ENCODE results near the gene SLC12A7.
"Not testable (repeated sequence)": the region's sequence is repeated elsewhere in the genome, so short reads cannot be mapped to it uniquely, and the experiment has no call there.

SLC12A7 gene

DNA sequence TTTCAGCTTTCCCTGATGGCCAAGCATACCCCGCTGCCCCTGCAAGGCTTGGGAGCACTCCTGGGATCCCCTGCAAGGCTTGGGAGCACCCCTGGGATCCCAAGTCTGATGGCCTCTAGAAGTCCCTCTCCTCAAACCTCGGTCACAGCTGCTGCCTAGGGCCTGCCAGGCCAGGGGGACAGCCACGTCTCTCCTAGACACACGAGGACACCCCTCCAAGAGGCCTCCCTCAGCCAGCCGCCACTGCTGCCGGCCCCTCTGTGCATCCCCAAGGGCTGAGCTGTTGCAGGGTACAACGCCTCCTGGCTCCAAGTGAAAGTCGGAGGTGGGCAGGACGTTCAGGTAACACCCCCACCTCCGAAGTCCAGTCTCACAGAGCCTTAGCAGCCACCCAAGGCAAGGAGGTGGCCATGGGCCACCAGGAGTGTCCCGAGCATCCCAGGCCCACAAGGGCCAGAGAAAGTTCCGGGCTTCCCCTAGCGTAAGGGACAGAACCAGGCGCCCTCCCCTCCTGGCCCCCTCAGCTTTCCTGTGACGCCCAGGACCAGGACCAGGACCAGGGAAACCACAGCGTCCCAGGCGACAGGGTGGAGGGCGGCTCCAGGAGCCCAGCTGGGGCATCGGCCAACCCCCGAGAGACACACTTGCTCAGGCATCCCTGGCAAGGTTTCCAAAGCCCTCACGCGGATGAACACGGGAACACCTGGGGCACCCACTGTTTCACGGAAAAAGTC lies 17.3 kb upstream of the SLC12A7 start:
- no peak for DNase-seq
- intact Hi-C loops (cut with DNase I), result no loop called here

DNA sequence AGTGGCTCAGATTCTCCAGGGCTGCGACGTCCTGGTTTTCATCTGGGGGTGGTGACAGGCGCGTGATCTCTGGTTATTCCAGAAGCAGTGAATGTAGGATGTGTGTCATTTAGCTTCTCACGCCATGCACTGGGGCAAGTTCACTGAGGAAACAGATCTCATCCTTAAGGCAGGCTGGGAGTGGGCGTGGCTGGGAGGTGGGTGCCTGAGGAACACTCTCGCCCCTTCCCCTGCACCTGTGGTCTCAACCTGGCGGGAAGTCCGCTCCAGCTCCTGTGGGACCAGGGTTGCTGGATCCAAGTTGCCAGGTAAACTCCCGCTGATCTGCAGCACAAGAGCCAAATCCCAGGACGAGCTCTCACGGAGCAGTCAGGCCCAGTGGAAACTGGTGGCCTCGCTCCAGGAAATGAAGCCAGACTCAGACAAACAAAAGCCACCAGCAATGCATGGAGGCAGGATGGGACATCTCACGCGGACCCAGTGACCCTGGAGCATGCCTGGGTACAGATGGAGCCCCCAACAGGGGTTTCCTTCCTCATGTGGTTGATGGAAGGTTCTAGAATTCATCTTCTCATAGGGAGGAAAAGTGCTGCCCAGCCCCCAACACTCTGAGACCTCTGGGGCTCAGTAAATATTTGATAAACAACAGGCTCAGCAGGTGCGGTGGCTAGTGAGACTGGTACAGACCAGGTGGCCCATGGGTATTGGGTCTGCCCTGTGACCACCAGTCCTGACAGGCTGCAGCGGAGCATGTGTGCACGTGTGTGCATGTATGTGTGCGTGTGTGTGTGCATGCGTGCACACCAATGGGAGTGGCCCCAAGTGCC lies 16.3 kb upstream of the SLC12A7 start:
- DNase-seq, result no peak
- intact Hi-C loops (cut with DNase I), result no loop called here

DNA sequence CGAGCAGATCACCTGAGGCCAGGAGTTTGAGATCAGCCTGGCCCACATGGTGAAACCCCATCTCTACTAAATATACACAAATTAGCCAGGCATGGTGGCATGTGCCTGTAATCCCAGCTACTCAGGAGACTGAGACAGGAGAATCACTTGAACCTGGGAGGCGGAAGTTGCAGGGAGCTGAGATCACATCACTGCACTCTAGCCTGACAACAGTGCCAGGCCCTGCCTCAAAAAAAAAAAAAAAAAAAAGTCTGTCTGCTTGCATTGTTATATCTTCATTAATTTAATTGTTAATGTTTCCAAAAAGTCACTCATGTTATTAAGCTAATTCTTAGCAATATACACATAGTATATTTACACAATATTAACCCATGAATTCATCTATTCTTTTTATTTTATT lies 13.8 kb upstream of the SLC12A7 start:
- DNase-seq; intact Hi-C loops (cut with DNase I): not testable (repeated sequence)

DNA sequence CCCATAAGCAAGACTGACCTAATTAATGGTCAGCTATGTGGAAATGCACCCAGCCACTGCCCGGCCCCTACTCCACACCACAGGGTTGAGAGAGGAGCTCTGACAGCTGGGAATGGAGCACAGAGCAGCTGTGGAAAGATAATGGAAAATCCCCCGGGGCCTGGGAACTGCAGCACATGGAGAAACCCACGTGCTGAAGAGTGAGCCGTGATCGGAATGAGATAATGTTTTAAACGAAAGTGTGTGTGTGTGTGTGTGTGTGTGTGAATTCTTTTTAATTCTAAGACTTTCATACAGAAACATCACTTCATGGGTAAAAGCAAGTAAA lies 13.1 kb upstream of the SLC12A7 start:
- intact Hi-C loops (cut with DNase I), result no loop called here
- no peak for DNase-seq

DNA sequence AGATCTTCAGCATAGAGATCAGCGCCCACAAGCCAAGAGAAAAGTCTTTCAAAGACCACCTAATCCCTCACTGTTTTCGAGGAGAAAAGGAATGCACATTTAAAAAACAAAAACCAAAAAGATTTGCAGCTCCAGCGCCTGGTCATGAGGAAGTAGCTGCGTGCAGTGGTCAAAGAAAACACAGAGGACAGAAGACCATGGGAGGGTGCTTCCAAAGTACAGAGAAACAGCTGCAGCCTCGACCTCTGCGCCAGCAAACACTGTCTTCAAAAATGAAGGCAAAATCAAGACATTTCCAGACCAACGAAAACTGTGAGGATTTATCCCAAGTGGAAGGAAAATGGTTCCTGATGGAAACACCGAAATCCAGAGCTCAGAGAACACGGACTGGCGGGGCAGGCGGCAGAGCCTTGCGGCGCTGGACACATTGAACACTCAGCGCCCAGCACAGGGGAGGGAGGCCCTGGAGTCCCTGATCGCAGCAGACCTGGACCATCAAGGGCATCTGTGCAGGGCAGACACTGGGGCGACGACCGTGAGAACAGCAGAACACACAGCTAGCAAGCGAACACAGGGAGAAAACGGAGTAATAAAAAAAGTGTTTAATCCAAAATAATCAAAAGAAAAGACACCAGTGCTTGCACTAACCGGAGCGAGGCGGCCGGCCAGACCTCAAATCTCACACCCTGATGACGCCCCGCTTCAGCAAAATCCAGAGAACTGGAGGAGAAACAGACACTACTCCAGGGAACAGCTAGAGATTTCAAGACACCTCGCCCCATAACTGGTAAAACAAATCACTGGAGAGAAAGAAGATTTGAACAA lies 12.6 kb upstream of the SLC12A7 start:
- no peak for DNase-seq
- intact Hi-C loops (cut with DNase I), result no loop called here

DNA sequence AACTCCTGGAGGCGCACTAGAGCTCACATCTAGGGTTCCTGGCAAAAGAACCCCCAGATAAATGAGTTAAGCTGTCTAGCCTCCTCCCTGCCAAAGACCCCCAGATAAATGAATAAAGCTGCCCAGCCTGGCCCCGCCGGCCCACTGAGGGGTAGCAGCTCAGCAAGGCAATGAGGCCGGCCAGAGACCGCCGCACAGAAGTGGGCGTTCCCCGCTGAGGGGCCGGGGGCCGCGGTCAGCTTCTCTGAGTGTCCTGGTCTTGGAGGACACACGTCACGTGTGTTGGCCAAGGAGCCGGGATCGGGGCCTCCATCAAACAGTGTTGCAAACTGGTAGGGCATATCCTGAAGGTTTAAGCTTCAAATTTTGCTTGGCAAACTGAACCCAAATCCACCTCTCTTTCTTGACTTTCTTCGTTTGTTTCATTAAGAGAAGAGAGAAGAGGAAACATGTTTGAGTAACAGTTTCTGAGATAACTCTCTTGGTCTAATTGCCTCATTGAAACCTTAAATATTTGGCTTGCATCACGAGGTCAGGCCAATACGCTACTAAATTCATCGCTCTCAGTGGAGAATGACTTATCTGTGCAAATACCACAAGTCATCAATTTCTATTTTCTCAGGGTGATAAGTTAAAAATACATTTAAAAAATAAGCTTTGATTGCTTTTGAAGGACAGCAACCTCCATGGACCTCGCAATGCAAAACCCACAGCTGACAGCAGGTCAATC lies 11.7 kb upstream of the SLC12A7 start:
- intact Hi-C loops (cut with DNase I), result no loop called here
- DNase-seq, result no peak

DNA sequence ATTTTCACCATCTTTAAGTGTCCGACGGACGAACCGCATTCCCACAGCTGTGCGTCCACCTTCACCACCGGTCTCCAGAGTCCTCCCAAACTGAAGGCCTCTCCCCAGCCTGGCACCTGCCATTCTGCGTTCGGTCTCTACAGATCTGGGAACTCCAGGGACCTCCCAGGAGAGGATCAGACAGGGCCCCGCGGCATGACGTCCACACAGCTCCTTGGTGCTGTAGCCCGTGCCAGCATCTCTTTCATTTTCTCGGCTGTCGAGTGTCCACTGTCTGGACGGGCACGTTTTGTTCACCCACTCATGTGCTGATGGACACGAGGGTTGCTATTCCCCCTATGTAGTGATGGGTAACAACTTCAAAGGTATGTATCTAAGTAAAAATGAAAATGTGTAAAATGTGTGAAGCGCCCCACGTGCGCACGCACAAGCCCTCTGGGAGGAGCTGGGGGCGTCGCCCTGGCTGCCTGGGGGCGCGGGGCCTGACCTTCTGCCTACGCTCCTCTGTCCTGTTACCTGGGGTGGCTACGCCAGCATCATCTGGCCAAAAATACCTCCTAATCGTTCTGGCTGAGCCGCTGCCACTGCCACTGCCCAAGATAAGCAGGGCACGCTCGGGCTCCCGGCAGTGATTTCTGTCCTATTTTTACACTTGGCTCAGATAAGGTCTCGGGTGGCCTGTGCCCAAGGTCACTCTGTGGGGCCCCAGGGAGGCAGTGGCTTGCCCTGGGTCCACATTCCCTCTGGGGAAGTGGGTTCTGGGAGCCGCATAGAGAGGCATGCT lies 10.8 kb upstream of the SLC12A7 start:
- DNase-seq, result no peak
- intact Hi-C loops (cut with DNase I), result no loop called here

DNA sequence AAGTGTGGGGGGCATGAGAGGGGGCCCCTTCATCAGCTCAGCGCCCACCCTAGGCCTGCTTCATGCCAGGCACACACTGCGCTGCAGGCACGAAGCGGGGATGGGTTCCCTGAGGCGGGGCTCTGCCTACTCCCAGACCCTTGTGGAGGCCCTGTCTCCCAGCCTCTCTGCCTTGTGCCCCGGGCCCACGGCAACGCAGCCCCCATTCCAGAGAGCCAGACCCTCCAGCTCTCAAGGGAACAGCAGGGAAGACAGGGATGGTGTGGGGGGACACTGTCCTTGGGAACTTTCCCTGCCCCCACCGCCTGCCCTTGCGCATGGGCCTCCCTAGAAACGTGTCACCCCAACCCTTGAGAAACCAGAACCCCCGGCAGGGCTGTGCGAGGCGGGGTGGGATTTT lies 10.0 kb upstream of the SLC12A7 start:
- intact Hi-C loops (cut with DNase I), result no loop called here

DNA sequence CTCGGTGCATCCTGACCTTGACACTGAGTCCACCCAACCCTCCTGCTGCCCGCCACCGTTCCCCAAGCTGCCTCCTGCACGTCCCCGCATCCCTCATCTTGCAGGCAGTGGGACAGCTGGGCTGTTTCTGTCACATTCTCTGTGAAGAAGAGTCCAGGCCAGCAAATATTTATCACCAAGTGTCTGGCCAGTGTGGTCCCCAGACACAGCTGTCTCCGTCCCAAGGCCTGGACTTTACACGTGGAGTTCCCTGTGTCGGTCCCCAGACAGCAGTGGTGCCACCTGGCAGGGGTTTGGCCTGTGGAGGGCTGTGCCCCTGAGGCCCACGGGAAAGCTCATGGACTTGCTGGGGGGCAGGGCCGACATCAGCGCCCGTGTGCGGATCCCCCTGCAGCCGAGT lies 9.2 kb upstream of the SLC12A7 start:
- intact Hi-C loops (cut with DNase I), result no loop called here
- no peak for DNase-seq

More for the DNA sequence above, 10.0 kb upstream of the SLC12A7 start:
- no peak for DNase-seq

DNA sequence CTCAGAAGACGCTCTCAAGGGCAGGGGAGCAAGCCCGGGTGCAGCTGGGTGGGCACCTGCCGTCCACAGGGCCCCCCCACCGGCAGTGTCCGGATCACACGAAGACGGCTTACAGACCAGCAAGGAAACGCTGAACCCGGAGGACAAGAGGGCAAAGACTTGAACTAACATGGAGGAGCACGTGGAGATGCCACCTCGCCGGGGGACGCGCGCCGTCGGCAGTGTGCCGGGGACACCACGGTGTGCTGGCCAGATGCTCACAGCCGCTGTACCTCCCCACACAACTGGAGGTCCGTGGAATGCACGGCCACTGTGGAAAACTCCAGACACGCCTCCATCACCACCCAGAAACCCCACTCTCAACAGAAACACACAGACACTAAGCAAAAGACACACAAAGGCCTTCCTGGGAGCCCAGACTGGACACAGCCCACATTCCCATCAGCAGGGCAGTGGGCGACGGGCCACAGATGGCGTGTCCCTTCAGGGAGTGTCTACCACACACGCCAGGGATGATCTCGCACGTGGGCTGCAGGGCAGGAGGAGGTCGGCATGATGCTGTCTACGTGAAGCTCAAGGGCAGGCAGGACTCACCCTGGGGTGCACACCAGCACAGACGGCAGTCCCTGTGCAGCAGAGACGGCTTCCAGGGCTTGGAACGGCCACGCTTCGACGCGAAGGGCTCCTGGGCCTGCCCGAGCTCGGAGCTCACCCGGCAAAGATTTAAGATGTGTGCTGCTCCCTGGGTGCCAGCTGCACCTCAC lies 8.6 kb upstream of the SLC12A7 start:
- intact Hi-C loops (cut with DNase I), result no loop called here
- no peak for DNase-seq

DNA sequence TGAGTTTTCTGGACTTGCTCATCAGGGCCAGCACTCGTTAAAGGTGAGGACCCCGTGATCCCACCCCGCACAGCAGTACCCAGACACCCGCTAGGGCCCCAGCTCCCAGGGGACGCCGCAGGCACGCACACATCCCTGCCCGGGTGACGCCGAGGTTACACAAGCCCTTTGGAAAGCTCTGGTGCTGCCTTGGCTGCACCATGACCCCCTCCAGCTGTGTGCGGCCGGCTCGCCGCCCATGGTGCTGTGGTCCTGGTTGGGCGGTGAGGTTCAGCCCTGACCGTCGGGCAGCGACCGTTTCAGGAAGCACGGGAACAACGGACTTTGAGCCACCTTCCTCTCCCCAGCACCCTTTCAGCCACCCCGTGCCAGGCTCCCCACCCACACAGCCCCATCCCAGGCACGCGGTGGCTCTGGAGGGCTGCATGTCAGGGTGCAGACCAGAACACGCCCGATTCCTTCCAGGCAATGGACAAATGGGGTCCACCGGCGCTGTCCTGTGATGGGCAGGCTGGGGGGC lies 7.5 kb upstream of the SLC12A7 start:
- DNase-seq, result no peak

DNA sequence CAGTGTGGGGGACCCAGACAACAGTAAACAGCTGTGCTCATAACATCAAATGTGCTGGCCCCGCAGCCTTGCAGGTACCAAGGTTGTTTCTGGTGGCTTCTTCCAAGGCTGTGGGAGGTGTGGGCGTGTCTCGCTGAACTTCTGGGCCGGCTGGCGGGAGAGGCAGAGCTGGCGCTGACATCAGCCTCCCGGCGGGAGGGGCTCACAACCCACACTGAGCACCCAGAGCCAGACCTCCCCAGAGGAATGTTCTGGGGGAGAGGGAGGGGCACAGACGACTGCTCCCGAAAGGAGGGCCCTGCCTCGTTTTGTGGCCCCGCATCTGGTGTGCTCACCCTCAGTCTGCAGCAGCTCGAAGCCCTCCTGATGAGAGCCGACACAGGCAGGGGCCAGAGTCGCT lies 6.9 kb upstream of the SLC12A7 start:
- peak in 3 of 10 donors; percentile 25 to 90 (median 82) for DNase-seq

More for the DNA sequence above, 7.5 kb upstream of the SLC12A7 start:
- intact Hi-C loops (cut with DNase I), result no loop called here

DNA sequence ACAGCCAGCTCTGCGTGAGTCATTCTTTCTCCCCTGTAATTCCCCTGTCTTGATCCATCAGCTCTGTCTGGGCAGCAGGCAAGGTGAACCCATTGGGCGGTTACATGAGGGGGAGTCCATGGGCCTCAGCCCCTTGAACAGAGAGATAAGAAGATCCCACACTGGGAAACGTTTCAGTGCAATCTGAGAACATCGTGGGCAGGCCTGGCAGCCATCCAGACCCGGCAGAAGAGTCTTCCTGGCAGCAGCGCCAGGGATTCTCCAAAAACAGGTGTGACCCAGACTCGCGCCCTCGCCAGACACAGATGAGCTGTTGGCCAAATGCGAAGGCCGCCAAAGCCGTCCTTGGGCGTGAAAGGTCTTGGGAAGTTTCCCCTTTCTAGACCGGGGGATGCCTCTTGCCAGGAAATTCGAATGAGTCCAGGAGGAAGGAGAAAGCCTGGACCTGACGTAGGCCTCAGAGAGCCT lies 6.4 kb upstream of the SLC12A7 start:
- intact Hi-C loops (cut with DNase I), result no loop called here
- peak in 7 of 10 donors; percentile 48 to 92 (median 66) for DNase-seq

More for the DNA sequence above, 6.9 kb upstream of the SLC12A7 start:
- intact Hi-C loops (cut with DNase I), result no loop called here

DNA sequence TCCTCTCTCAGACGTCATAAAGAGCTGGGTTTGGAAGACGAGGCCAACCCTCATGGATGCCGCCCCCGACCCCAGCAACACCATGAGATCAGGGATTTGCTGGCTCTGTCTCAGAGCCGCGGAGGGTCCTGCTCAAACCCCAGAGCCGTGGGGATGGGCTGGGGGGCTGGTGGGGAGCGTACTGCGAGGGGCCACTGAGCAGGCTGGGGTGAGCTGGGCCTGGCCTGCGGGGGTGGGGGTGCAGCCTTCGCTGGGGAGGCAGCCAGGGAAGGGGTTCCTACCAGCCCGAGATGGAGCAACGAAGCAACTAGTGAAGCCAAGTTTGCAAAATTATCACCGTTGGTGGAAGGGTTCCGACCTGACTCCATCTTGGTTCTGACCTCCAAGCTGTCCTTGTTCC lies 5.1 kb upstream of the SLC12A7 start:
- intact Hi-C loops (cut with DNase I), result no loop called here
- no peak for DNase-seq

DNA sequence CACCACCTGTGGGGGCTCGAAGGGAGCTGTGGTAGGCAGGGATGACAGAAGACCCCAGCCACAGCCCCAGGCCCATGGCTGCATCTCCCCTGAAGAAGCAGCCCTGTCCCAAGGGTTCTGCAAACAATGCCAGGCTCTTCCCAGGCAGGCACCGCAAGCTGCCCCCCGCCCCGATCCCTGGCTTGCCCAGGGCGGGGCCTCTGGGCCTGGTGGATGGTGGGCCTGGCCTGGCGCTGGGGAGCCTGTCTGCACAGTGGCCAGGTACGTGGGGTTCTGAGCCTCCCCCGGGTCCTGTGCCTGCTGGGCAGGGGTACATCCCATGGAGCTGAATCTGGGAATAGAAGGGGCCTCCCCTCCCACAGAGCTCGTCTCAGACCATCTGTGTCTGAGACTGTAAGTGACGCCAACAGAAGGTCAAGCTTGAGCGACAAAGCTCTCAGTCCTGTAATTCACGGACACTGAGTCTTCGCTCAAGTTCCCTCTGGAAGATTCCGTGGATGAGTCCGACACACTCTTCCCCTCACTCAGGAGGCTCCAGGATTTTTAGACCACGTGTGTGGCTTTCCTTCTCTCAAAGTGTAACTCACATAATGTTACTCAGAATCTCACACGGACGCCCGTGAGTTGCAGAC lies 4.4 kb upstream of the SLC12A7 start:
- no peak for DNase-seq
- intact Hi-C loops (cut with DNase I), result no loop called here

DNA sequence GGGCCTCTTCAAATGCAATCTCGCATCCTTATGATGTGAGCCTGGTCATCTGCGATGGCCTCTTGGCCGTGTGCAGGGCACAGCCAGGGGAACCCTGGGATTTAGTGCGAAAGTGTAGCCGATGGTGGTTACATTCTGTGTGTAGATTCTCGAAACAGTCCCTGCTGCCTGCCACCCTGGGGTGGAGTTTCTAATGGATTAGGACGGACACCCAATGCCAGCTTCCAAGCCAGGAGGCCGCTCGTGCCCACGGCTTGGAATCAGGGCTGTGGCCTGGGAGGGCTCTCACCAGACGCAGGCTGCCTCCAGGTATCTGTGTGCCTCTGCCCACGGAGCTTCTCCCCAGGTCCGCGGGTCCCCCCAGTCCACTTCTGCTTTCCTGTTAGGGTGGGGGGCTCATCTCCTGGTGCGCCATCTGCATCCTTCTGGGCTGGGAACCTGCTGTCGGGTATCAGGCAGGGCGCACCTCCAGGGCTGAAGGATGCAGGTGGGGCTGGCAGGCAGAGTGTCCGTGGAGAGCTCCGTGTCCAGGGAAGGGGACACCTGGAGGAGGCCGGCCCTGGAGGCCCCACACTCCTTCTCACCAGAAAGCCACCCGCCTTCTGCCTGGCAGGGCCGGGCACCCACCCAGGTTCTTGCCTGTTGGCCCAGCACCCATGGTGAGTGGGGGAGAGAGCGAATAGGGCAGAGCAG lies 3.4 kb upstream of the SLC12A7 start:
- DNase-seq, result no peak
- intact Hi-C loops (cut with DNase I), result no loop called here

DNA sequence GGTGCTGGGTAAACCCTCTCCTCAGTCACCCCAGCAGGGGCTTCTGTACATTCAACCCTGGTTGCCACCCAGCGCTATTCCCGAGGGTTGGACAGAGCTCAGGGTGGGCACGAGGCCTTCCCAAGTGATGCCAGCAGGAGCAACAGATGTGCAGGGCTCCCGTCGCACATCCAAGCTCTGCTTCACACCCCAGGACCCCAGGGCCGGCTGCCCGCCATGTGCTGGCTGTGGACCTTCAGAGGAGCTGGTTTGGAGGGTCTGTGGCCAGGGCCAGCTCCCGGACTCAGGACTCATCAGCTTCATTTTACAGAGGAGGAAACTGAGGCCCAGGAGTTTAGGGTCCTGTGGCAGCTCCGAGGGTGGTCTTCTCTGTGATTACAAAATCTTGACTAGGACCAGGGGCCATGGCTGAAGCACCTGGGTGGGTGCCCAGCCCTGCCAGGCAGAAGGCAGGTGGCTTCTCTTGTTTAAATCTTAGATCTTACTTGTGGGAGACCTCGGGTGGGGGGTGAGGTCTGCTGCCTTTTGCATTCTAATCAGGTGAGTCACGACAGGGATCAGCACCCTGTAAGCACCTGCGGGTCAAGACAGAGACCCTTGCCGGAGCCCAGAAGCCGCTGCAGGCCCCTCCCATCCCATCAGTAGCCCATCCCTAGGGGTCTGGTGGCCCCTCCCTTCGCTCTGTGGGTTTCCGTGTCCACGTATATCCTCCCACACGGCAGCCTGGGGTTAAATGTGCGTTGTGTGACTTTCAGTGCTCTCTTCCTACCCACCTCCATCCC lies 2.1 kb upstream of the SLC12A7 start:
- DNase-seq, result no peak
- intact Hi-C loops (cut with DNase I), result no loop called here

Measured in posterior cingulate gyrus (tissue), 11 donors.